Measurements from ENCODE around the gene AKR1D1.

AKR1D1 gene

DNA sequence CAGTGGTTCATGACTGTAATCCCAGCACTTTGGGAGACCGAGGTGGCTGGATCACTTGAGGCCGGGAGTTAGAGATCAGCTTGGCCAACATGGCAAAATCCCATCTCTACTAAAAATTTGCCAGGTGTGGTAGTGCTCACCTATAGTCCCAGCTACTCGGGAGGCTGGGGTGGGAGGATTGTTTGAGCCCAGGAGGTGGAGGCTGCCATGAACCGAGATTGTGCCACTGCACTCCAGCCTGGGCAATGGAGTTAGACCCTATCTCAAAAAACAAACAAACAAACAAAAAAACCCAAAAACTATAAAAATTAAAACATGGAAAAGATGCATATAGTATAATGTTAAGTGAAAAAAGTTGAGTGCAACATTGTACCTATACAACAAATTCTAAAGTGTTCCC lies 81.4 kb downstream of the AKR1D1 start:
- TF ChIP-seq, protein P1, sequence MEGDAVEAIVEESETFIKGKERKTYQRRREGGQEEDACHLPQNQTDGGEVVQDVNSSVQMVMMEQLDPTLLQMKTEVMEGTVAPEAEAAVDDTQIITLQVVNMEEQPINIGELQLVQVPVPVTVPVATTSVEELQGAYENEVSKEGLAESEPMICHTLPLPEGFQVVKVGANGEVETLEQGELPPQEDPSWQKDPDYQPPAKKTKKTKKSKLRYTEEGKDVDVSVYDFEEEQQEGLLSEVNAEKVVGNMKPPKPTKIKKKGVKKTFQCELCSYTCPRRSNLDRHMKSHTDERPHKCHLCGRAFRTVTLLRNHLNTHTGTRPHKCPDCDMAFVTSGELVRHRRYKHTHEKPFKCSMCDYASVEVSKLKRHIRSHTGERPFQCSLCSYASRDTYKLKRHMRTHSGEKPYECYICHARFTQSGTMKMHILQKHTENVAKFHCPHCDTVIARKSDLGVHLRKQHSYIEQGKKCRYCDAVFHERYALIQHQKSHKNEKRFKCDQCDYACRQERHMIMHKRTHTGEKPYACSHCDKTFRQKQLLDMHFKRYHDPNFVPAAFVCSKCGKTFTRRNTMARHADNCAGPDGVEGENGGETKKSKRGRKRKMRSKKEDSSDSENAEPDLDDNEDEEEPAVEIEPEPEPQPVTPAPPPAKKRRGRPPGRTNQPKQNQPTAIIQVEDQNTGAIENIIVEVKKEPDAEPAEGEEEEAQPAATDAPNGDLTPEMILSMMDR (IDR thresholded peaks at IDR 0.05): no peak

DNA sequence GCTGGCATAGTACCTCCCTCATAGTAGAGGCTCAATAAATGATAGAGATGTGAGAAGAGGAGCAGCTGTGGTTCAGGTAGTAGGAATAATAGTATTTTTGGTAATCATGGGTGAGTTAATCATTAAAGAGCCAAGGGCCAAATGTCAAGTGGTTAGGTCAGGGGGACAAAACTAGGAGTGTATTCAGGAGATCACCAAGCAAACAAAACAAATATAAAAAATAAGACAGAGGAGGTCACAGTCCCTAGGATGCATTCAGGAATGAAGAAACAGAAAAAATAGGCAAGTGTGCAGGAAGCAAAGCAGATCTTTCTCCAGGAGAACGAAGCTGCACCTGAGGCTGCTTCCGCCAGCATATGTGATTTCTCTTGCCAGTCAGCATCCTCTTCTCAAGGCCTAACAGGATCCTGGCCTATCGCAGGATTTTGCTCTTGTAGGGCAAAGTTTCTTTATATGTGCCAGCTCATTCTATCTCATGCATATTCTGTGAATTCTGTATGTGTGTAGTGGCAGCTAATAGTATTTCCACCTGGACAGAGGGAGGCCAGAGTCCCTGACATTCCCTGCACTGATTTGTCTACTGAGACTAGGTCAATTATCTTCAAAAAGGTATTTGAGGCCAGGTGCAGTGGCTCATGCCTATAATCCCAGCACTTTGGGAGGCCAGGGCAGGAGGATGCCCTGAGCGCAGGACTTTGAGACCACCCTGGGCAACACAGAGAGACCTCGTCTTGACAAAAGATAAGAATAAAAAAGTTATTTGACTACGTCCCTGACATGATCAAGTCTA lies 82.7 kb downstream of the AKR1D1 start:
- TF ChIP-seq, protein P1 (IDR thresholded peaks at IDR 0.05): no peak

DNA sequence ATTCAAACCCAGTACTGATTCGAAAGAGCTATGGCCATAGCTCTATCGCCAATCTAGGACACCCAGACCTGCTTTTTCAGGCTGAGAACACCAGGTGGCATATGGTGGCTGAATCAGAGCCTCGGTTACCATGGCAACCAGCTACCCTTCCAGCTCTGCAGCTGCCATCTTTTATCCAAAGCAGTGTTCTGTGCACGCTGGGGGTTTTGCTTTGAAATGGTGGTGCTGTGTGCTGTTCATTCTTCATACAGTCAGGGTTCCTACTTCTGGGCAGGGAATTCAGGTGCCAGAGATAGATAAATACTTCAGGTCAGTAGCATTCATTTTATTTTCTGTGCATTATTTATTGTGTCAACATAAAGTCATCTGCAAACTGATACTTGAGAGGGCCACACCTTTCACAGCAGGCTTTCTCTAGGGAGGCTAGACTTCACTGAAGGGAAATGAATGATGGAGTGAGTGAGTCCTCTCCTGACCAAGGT lies 85.4 kb downstream of the AKR1D1 start:
- TF ChIP-seq, protein P1 (IDR thresholded peaks at IDR 0.05): peak; percentile 80

GRCh38 chr7:138162236-138162635 lies 86.0 kb downstream of the AKR1D1 start:
- TF ChIP-seq, protein P1 (IDR thresholded peaks at IDR 0.05): no peak

GRCh38 chr7:138163800-138164199 lies 87.5 kb downstream of the AKR1D1 start:
- TF ChIP-seq, protein P1 (IDR thresholded peaks at IDR 0.05): no peak

DNA sequence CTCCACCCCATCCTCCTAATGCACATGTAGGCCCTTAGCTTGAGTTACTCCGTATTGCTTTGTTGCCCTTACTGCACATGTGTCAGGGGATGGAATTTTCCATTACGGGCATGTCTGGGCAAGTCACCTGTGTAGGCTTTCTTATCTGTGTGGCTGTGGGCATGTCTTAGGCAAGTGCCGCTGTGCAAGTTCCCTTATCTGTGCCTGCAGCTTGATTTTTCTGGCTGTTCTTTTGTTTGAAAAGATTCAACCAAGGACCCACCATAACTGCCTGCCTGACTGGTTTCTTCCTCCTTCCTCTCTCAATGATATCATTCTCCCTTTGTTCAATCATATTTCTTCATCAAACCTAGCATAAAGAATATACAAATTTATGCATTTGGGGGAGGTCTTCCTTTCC lies 88.5 kb downstream of the AKR1D1 start:
- TF ChIP-seq, protein P1 (IDR thresholded peaks at IDR 0.05): no peak

DNA sequence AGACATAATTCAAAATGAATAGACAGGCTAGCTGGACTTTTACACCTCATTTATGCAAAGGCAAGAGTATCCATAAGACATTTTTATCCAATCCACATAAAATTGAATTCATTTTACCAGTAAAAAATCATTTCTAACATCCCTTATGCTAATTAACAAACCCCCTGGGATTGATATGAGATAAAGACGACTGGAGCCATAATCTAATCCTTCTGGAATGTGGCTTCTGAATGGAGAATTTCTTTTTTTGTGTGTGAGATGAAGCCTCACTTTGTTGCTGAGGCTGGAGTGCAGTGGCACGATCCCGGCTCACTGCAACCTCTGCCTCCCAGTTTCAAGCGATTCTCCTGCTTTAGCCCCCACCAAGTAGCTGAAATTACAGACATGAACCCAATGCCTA lies 90.4 kb downstream of the AKR1D1 start:
- TF ChIP-seq, protein P1 (IDR thresholded peaks at IDR 0.05): no peak

Data from LNCAP (cell line).